H7 (cell line): ENCODE measurements around the gene FBXO21. TPM values are rescaled to one million over a fixed set of nuclear protein-coding genes. Genes with fewer than 3 reads are reported as not detected.
"Not testable (repeated sequence)": the region's sequence is repeated elsewhere in the genome, so short reads cannot be mapped to it uniquely, and the experiment has no call there.

Experiments
- DNase-seq: peaks from one replicate; pipeline ENCODE4 v3.0.0; 2012
- H3K27me3 ChIP-seq: 2 replicates; pipeline ENCODE4 v1.6.0; 2011; ENCODE audit warnings: mild to moderate bottlenecking, low read length; ENCODE audit not compliant: control insufficient read depth, insufficient read depth
- H3K36me3 ChIP-seq: replicated peaks from 2 replicates; pipeline ENCODE4 v1.5.1; 2011; ENCODE audit warnings: low read length; ENCODE audit not compliant: control insufficient read depth, insufficient read depth
- H3K4me3 ChIP-seq: 2 replicates; pipeline ENCODE4 v1.5.1; 2011; ENCODE audit warnings: low read depth, mild to moderate bottlenecking, control low read depth, low read length, moderate library complexity; ENCODE audit not compliant: insufficient read depth
- total RNA-seq: library from RNA; depleted of rRNA; stranded (reverse); fragments of >200 nt; shearing (Covaris generic); gene quantifications from 2 replicates; pipeline ENCODE4 v1.2.3, GENCODE V29; 2014; rRNA removed

The FBXO21 gene, protein sequence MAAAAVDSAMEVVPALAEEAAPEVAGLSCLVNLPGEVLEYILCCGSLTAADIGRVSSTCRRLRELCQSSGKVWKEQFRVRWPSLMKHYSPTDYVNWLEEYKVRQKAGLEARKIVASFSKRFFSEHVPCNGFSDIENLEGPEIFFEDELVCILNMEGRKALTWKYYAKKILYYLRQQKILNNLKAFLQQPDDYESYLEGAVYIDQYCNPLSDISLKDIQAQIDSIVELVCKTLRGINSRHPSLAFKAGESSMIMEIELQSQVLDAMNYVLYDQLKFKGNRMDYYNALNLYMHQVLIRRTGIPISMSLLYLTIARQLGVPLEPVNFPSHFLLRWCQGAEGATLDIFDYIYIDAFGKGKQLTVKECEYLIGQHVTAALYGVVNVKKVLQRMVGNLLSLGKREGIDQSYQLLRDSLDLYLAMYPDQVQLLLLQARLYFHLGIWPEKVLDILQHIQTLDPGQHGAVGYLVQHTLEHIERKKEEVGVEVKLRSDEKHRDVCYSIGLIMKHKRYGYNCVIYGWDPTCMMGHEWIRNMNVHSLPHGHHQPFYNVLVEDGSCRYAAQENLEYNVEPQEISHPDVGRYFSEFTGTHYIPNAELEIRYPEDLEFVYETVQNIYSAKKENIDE
- 44.1 and 84.2 TPM in 2 replicates for total RNA-seq

GRCh38 chr12:117190210-117190781, at the start of gene FBXO21:
Gene FBXO21 (minus strand): TSS chr12:117190470. CDS start chr12:117190456, 14 bp downstream.
- no peaks in the 10 kb centered on the region for H3K27me3 ChIP-seq
- peaks cover 4% of the 10 kb centered on the region for H3K36me3 ChIP-seq
- peak; percentile 99 for DNase-seq
- H3K4me3 ChIP-seq: peak within 1 kb of the TSS; percentile 97

GRCh38 chr12:117236456-117237001, 46.3 kb upstream of the FBXO21 start:
- Histone ChIP-seq H3K27me3 (no peaks in the 10 kb centered on the region), H3K36me3 (no peaks in the 10 kb centered on the region), H3K4me3 (no peak overlapping the region)
- peak; percentile 85 for DNase-seq

DNA sequence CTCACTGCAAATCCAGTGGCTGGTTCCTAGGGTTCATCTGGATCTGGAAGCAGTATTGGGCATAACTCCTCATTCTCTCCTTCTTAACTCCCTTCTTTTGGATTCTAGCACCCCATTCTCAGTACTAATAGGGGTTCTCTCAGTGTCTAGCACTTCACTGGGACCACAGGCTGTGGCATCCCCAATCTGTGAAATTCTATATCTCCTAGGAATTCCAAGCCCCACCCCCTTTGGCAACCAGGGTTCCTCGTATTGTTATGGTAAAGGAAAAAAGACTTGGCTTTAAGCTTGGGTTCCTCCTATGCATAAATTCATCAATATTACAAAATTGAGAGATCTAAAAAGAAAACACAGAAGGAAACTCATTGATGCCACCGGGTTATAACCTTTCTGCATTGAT, 45.0 kb upstream of the FBXO21 start:
- Histone ChIP-seq H3K27me3 (no peaks in the 10 kb centered on the region), H3K36me3 (no peaks in the 10 kb centered on the region), H3K4me3 (no peak overlapping the region)
- peak; percentile 71 for DNase-seq

DNA sequence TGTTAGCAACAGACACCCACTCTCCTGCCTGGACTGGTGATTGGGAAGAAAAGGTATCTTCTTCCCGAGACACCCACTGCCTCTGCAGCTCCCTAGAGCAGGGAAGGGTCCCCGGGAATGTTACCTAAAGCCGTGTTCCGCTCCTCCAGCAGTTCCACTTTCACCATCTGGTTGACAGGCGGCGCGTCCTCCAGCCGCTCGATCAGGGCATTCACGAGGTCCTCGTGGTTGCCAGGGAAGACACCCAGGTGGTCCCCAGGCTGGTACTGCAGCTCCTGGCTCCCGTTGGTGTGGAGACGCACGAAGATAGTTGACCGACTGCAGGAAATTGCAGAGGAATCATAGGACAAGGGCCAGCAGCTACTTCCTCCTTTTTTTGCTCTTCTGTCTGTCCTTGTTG, 44.2 kb upstream of the FBXO21 start:
- DNase-seq: no peak
- Histone ChIP-seq H3K27me3 (no peaks in the 10 kb centered on the region), H3K36me3 (no peaks in the 10 kb centered on the region), H3K4me3 (no peak overlapping the region)

GRCh38 chr12:117231750-117232149, 41.5 kb upstream of the FBXO21 start:
- DNase-seq: peak; percentile 58
- Histone ChIP-seq H3K27me3 (no peaks in the 10 kb centered on the region), H3K36me3 (no peaks in the 10 kb centered on the region), H3K4me3 (no peak overlapping the region)

GRCh38 chr12:117228239-117228638, 38.0 kb upstream of the FBXO21 start:
- H3K4me3 ChIP-seq: no peak overlapping the region
- no peaks in the 10 kb centered on the region for H3K36me3 ChIP-seq
- no peaks in the 10 kb centered on the region for H3K27me3 ChIP-seq
- DNase-seq: no peak

DNA sequence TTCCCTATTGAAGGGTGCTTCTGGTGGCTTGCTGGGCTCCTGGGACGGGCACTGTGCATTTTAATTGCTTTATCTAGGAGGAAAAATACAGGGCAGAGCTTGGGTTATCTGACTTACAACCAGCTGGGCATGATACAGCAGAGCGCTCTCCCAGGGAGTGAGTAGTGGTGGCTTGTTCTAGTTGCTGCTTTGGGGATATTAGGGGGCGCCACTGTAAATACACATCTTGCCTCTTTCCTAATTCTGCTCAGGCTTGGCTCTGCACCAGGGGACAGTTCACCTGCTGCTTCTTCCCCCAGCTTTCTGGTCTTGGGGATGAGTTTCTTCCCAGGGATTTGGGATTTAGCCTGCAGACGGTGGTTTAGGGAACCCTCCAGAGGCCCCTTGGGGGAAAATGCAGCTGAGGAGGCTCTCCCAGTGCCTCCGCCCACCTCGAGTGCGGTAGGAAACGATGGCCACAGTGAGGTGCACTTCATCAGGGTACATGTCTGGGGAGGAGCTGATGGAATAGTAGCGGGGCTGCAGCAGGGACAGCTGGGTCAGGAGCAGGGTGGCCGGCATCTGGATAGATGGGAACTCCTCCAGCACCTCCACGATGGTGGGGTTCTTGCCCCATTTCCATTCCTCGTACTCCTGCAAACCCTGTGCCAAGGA, 36.9 kb upstream of the FBXO21 start:
- Histone ChIP-seq H3K27me3 (no peaks in the 10 kb centered on the region), H3K4me3 (no peak overlapping the region), H3K36me3 (no peaks in the 10 kb centered on the region)
- DNase-seq: peak; percentile 77

GRCh38 chr12:117226505-117226904, 36.2 kb upstream of the FBXO21 start:
- DNase-seq: no peak
- Histone ChIP-seq H3K27me3 (no peaks in the 10 kb centered on the region), H3K4me3 (no peak overlapping the region), H3K36me3 (no peaks in the 10 kb centered on the region)

- Histone ChIP-seq H3K36me3 (no peaks in the 10 kb centered on the region), H3K4me3 (no peak overlapping the region), H3K27me3 (no peaks in the 10 kb centered on the region)
- no peak for DNase-seq
Observed at GRCh38 chr12:117225179-117225578, 34.9 kb upstream of the FBXO21 start.

- not testable (repeated sequence) for H3K36me3 ChIP-seq
Observed at GRCh38 chr12:117220947-117221346, 30.7 kb upstream of the FBXO21 start.

DNA sequence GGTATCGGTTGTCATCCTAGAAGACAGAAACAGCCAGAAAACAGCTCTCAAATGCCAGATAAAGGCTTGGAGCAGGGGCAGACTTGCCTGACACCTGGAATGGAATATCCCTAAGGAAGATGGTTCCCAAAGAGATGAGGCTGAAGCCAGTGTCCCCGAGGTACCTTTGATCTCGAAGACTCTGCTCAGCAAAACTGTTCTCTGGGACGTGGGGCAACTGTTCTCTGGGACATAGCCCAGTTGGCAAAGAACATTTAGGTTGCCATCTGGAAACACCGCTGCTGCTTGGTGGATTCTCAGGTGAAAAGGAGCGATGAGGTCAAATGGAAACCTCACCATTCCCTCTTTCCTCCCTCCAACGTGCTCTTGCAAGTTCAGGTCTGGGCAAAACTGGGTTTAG, 27.9 kb upstream of the FBXO21 start:
- Histone ChIP-seq H3K4me3 (no peak overlapping the region), H3K36me3 (no peaks in the 10 kb centered on the region), H3K27me3 (no peaks in the 10 kb centered on the region; the same call in 1 of the 2 replicates)
- no peak for DNase-seq

More at GRCh38 chr12:117220947-117221346, 30.7 kb upstream of the FBXO21 start:
- DNase-seq, H3K27me3 ChIP-seq, H3K4me3 ChIP-seq: not testable (repeated sequence)

GRCh38 chr12:117216686-117217085, 26.4 kb upstream of the FBXO21 start:
- Histone ChIP-seq H3K36me3 (no peaks in the 10 kb centered on the region), H3K27me3 (no peaks in the 10 kb centered on the region; the same call in 1 of the 2 replicates), H3K4me3 (no peak overlapping the region)
- DNase-seq: no peak

DNA sequence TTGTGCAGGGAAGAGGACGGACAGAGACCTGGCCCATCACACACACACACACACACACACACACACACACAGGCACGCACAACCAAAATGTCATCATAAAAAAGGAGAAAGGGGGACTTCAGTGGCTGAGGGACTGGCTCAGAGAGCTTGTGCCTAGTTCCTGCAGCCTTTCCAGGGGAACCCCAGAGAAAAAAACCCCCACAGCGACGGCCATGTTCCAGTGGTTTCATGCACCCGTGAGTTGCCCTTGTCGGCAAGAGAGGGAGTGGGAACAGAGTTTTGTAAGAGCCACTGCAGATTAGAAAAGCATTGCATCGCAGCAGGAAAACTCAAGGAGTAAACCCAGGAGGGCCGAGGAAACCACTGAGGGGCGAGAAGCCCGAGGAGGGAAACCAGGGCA, 24.5 kb upstream of the FBXO21 start:
- H3K36me3 ChIP-seq: no peaks in the 10 kb centered on the region
- no peak overlapping the region for H3K4me3 ChIP-seq
- H3K27me3 ChIP-seq: no peaks in the 10 kb centered on the region; the same call in 1 of the 2 replicates
- DNase-seq: no peak

DNA sequence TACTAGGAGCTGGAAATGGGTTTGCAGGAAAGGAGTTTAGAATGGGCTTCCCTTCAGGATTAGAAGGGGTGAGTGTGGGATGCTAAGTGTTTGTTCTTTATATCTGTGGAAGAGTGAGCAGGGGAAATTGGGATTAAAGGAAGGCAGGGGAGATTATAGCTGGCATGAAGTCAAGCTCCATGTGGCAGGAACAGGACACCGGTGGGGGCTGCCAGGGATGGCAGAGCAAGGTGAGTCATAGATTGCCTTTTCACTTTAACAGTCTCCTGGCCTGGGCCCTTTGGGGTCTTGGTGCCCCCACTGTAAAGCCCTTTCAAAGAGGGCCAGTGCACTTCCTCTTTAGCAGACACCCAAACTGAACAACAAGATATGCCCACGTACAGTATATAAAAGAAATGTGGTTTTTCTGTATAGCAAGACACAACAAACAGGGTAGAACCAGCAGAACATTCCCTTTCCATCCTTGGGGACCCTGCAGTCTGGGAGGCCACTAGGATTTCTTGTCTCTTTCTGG, 23.1 kb upstream of the FBXO21 start:
- H3K36me3 ChIP-seq: no peaks in the 10 kb centered on the region
- no peak overlapping the region for H3K4me3 ChIP-seq
- DNase-seq: no peak
- no peaks in the 10 kb centered on the region; the same call in 1 of the 2 replicates for H3K27me3 ChIP-seq
